Uterus (tissue), 2 donors: ENCODE measurements around the gene USP44.

Experiments used
- CTCF ChIP-seq, 4 experiments: fragments of 200-600 bp in 2 of 4; fragments of 450-650 bp in 2 of 4; sonication (generic) in 2 of 4; IDR thresholded peaks; one replicate each; pipeline ENCODE4 v1.5.1; 2016 to 2019; ENCODE audit warnings: antibody characterized with exemption in 4 of 4, mild to moderate bottlenecking in 2 of 4, moderate library complexity in 1 of 4
- POLR2A ChIP-seq, 2 donors: fragments of 450-650 bp; IDR thresholded peaks; one replicate each; pipeline ENCODE4 v1.6.1; 2016; ENCODE audit warnings: antibody characterized with exemption in 2 of 2, mild to moderate bottlenecking in 1 of 2, moderate library complexity in 1 of 2

DNA sequence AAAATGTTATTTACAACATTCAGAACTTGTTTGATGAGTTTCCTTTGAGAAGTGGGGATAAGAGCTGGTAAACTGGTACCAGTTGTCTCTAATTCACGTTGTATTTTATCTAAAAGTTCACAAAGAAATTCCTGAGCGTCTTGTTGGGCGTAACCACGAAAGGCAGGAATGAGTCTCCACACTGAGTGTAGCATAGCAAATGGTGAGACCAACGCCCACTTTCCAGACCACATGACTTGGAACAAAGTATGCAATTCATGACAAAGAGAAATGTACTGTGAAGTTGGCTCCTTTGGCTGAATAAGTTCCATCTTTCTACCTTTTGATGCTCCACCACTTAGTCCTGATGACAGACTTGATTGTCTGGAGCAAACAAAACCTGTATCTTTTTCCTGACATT lies 18.4 kb downstream of the USP44 start:
- TF ChIP-seq CTCF (IDR thresholded peaks at IDR 0.05), result no peak
- no peak for TF ChIP-seq POLR2A (IDR thresholded peaks at IDR 0.05)
